ENCODE measurements around the gene ST8SIA6.

The ST8SIA6 gene

GRCh38 chr10:17418249-17418648, 36.1 kb downstream of the ST8SIA6 start:
- H3K4me3 ChIP-seq (ENCODE audit: low read depth, low read length): no peak overlapping the region
- TF ChIP-seq CTCF (IDR thresholded peaks at IDR 0.05; ENCODE audit: borderline replicate concordance, insufficient read depth, low read depth, low read length): no peak

GRCh38 chr10:17416442-17417211, 37.8 kb downstream of the ST8SIA6 start:
- no peak overlapping the region for H3K4me3 ChIP-seq (ENCODE audit: low read depth, low read length)
- TF ChIP-seq CTCF (IDR thresholded peaks at IDR 0.05; ENCODE audit: borderline replicate concordance, insufficient read depth, low read depth, low read length): no peak

GRCh38 chr10:17415046-17415658, 39.2 kb downstream of the ST8SIA6 start:
- no peak for TF ChIP-seq CTCF (IDR thresholded peaks at IDR 0.05; ENCODE audit: borderline replicate concordance, insufficient read depth, low read depth, low read length)

GRCh38 chr10:17414484-17414883, 39.9 kb downstream of the ST8SIA6 start:
- no peak overlapping the region for H3K4me3 ChIP-seq (ENCODE audit: low read depth, low read length)
- TF ChIP-seq CTCF (IDR thresholded peaks at IDR 0.05; ENCODE audit: borderline replicate concordance, insufficient read depth, low read depth, low read length): no peak

More at GRCh38 chr10:17415046-17415658, 39.2 kb downstream of the ST8SIA6 start:
- H3K4me3 ChIP-seq (ENCODE audit: low read depth, low read length): no peak overlapping the region

GRCh38 chr10:17413876-17414275, 40.5 kb downstream of the ST8SIA6 start:
- H3K4me3 ChIP-seq (ENCODE audit: low read depth, low read length): no peak overlapping the region
- TF ChIP-seq CTCF (IDR thresholded peaks at IDR 0.05; ENCODE audit: borderline replicate concordance, insufficient read depth, low read depth, low read length): no peak

- H3K4me3 ChIP-seq (ENCODE audit: low read depth, low read length): no peak overlapping the region
- TF ChIP-seq CTCF (IDR thresholded peaks at IDR 0.05; ENCODE audit: borderline replicate concordance, insufficient read depth, low read depth, low read length): no peak
These were observed 42.1 kb downstream of the ST8SIA6 start for GRCh38 chr10:17412323-17412722.

- TF ChIP-seq CTCF (IDR thresholded peaks at IDR 0.05; ENCODE audit: borderline replicate concordance, insufficient read depth, low read depth, low read length): no peak
- no peak overlapping the region for H3K4me3 ChIP-seq (ENCODE audit: low read depth, low read length)
These were observed 43.5 kb downstream of the ST8SIA6 start for GRCh38 chr10:17410907-17411306.

All from GM12875 (cell line).